Activated CD4-positive, alpha-beta T cell treated with anti-CD3 and anti-CD28 coated beads for 24 hours (primary cell): ENCODE results near the gene NUDT10.
A peak's percentile ranks its signal among the peaks of the same experiment; 100 is the strongest.
"Not testable (repeated sequence)": the region's sequence is repeated elsewhere in the genome, so short reads cannot be mapped to it uniquely, and the experiment has no call there.

Experiments used
- DNase-seq, 2 donors: peaks; one replicate each; pipeline ENCODE4 v3.0.0-alpha.2; 2020; ENCODE audit warnings: low read depth in 2 of 2

The NUDT10 gene

GRCh38 chrX:51332188-51332942, at the start of gene NUDT10:
Gene NUDT10 (plus strand): TSS chrX:51332822. CDS start chrX:51332966, 144 bp downstream.
- DNase-seq, result peak; percentile 9 to 40

- DNase-seq, result no peak
Observed at GRCh38 chrX:51292421-51292820, 40.2 kb upstream of the NUDT10 start.

GRCh38 chrX:51296138-51296537, 36.5 kb upstream of the NUDT10 start:
- DNase-seq, result no peak

- DNase-seq, result no peak
Observed at GRCh38 chrX:51316271-51316670, 16.4 kb upstream of the NUDT10 start.

GRCh38 chrX:51332943-51333785, 542 bp downstream of the NUDT10 start:
- DNase-seq, result not testable (repeated sequence)

- DNase-seq, result no peak
Observed at GRCh38 chrX:51334276-51334675, 1.7 kb downstream of the NUDT10 start.

- no peak for DNase-seq
Observed at GRCh38 chrX:51336584-51336983, 4.0 kb downstream of the NUDT10 start.

GRCh38 chrX:51361251-51361650, 28.6 kb downstream of the NUDT10 start:
- no peak for DNase-seq

- no peak for DNase-seq
Observed at GRCh38 chrX:51376672-51377071, 44.0 kb downstream of the NUDT10 start.
